ENCODE measurements around the gene RIMBP2.

The RIMBP2 gene

DNA sequence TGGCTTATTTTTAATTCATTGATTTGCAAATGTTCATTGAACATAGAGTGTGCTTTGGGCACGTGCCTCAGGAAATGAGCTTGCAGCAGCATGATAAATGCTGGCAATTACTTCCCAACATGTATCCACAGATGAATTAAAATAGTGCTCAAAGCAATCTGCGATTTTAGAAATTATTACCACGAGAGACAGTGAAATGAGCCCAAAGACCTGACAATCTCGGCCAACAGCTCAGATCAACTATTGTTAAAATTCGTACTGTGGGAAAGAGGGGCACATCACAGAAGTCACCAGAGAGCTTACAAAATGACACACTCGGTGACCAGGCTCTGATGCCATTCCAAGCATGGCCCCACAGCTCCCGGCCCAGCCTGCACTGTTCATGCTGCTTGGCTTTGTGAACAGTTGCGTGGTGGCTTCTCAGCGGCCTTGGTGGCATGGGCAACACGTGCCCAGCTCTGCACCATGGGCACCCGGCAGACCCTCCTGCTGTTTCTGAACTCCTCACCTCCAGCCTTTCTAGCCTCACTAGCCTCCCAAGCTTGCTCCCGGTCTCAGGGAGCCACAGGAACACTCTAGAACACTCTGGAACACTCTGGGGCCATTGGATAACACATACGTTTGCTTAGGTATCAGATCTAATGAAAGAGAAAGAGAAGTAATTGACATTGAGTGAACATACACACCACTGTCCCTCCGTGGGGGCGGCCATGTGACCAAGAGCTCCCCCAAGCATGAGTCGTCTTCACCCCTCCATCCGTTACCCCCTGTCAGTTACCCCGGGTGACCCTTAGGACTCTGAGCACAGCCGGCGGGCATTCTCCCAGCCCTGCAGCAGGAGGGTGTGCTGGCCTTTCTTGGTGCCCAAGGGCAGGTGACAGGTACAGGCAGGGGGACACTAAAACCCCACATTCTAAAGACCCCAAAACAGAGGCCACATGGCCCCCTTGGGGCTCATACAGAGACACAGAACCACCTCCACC, 28.0 kb downstream of the RIMBP2 start:
- Histone ChIP-seq H3K4me1 (ENCODE audit: low read length) (no peaks in the 10 kb centered on the region), H3F3A (ENCODE audit: insufficient read depth, low read length) (no peaks in the 10 kb centered on the region), H3K36me3 (replicated peaks; ENCODE audit: insufficient read depth, low read length) (no peaks in the 10 kb centered on the region), H3K9me2 (replicated peaks; ENCODE audit: insufficient read depth, low read length) (no peaks in the 10 kb centered on the region), H4K20me1 (ENCODE audit: insufficient read depth, low read length) (no peaks in the 10 kb centered on the region), H2AFZ (ENCODE audit: low read length) (no peak overlapping the region), H3K4me2 (ENCODE audit: low read depth, low read length) (no peak overlapping the region), H3K9me3 (replicated peaks; ENCODE audit: insufficient read depth, low read length) (no peaks in the 10 kb centered on the region), H3K9ac (ENCODE audit: low read length) (no peak overlapping the region), H3K27ac (ENCODE audit: low read length) (no peak overlapping the region), H3K4me3 (ENCODE audit: low read length) (no peak overlapping the region), H3K27me3 (replicated peaks; ENCODE audit: insufficient read depth, low read length) (no peaks in the 10 kb centered on the region), H3K79me2 (ENCODE audit: low read length) (no peaks in the 10 kb centered on the region)
- TF ChIP-seq EZH2phosphoT487 (IDR thresholded peaks at IDR 0.05; ENCODE audit: low read length) (no peak), EZH2 (optimal IDR thresholded peaks at IDR 0.05; ENCODE audit: low read depth, low read length) (no peak)
- TF ChIP-seq, protein P1, sequence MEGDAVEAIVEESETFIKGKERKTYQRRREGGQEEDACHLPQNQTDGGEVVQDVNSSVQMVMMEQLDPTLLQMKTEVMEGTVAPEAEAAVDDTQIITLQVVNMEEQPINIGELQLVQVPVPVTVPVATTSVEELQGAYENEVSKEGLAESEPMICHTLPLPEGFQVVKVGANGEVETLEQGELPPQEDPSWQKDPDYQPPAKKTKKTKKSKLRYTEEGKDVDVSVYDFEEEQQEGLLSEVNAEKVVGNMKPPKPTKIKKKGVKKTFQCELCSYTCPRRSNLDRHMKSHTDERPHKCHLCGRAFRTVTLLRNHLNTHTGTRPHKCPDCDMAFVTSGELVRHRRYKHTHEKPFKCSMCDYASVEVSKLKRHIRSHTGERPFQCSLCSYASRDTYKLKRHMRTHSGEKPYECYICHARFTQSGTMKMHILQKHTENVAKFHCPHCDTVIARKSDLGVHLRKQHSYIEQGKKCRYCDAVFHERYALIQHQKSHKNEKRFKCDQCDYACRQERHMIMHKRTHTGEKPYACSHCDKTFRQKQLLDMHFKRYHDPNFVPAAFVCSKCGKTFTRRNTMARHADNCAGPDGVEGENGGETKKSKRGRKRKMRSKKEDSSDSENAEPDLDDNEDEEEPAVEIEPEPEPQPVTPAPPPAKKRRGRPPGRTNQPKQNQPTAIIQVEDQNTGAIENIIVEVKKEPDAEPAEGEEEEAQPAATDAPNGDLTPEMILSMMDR (IDR thresholded peaks at IDR 0.05; ENCODE audit: low read length), result no peak
- DNase-seq, result no peak

DNA sequence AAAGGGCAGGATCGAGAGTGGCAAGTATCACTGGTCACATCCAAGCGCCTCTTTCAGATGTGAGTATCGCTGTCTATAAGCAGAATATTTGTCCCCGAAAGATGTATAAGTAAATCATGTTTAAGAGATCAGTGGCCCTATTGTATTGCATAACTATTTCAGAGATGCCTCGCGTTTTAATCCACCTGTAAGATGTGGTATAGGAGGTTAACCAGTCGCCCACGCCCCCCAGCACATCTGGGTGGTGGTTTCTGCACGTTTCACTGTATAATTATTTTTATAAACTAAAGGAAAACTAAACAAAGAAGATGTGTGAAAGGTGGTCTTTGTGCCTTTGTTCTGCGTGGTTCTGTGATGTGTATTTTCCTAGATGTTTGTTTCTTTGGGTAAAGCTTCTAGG, 28.9 kb downstream of the RIMBP2 start:
- DNase-seq, result no peak
- H3K4me3 ChIP-seq (ENCODE audit: low read length), result no peak overlapping the region
- H3K4me2 ChIP-seq (ENCODE audit: low read depth, low read length), result no peak overlapping the region
- no peak overlapping the region for H2AFZ ChIP-seq (ENCODE audit: low read length)
- TF ChIP-seq EZH2 (optimal IDR thresholded peaks at IDR 0.05; ENCODE audit: low read depth, low read length), result no peak
- TF ChIP-seq, protein P1 (IDR thresholded peaks at IDR 0.05; ENCODE audit: low read length), result no peak
- TF ChIP-seq EZH2phosphoT487 (IDR thresholded peaks at IDR 0.05; ENCODE audit: low read length), result no peak
- no peaks in the 10 kb centered on the region for H3K79me2 ChIP-seq (ENCODE audit: low read length)
- H3K4me1 ChIP-seq (ENCODE audit: low read length), result no peaks in the 10 kb centered on the region
- no peaks in the 10 kb centered on the region for H3K9me2 ChIP-seq (replicated peaks; ENCODE audit: insufficient read depth, low read length)
- H3K9me3 ChIP-seq (replicated peaks; ENCODE audit: insufficient read depth, low read length), result no peaks in the 10 kb centered on the region
- no peak overlapping the region for H3K27ac ChIP-seq (ENCODE audit: low read length)
- no peaks in the 10 kb centered on the region for H4K20me1 ChIP-seq (ENCODE audit: insufficient read depth, low read length)
- H3K27me3 ChIP-seq (replicated peaks; ENCODE audit: insufficient read depth, low read length), result no peaks in the 10 kb centered on the region
- no peaks in the 10 kb centered on the region for H3F3A ChIP-seq (ENCODE audit: insufficient read depth, low read length)
- no peaks in the 10 kb centered on the region for H3K36me3 ChIP-seq (replicated peaks; ENCODE audit: insufficient read depth, low read length)
- no peak overlapping the region for H3K9ac ChIP-seq (ENCODE audit: low read length)

DNA sequence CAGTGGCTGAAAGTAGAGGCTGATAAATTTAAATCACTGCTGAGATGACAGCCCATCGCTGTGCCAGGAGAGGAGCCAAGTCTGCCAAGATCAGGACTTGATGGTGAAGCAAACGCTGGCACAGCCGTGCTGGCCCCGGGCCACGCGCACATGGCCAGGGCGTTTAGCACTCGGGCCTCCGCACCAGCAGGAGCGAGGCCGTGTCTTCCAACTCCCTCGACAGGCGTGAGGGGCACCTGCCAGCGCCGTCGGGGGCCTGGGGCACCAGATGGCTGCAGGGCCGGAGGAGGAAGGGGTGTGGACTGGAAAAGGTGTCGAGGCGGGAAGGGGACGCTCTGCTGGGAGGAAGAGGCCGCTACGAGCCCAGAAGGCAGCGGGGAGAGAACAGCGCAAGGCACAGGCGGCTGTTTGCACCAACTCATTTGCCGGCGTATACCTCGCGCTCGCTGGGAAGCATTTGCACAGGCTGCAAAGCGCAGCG, 29.5 kb downstream of the RIMBP2 start:
- no peak for DNase-seq
- TF ChIP-seq, protein P1 (IDR thresholded peaks at IDR 0.05; ENCODE audit: low read length), result no peak
- TF ChIP-seq EZH2 (optimal IDR thresholded peaks at IDR 0.05; ENCODE audit: low read depth, low read length), result no peak
- TF ChIP-seq EZH2phosphoT487 (IDR thresholded peaks at IDR 0.05; ENCODE audit: low read length), result no peak
- no peaks in the 10 kb centered on the region for H3K4me1 ChIP-seq (ENCODE audit: low read length)
- no peak overlapping the region for H3K9ac ChIP-seq (ENCODE audit: low read length)
- H3K27ac ChIP-seq (ENCODE audit: low read length), result no peak overlapping the region
- H3K79me2 ChIP-seq (ENCODE audit: low read length), result no peaks in the 10 kb centered on the region
- H3F3A ChIP-seq (ENCODE audit: insufficient read depth, low read length), result no peaks in the 10 kb centered on the region
- no peaks in the 10 kb centered on the region for H3K36me3 ChIP-seq (replicated peaks; ENCODE audit: insufficient read depth, low read length)
- no peaks in the 10 kb centered on the region for H4K20me1 ChIP-seq (ENCODE audit: insufficient read depth, low read length)
- H3K9me3 ChIP-seq (replicated peaks; ENCODE audit: insufficient read depth, low read length), result no peaks in the 10 kb centered on the region
- no peaks in the 10 kb centered on the region for H3K9me2 ChIP-seq (replicated peaks; ENCODE audit: insufficient read depth, low read length)
- H3K4me2 ChIP-seq (ENCODE audit: low read depth, low read length), result no peak overlapping the region
- H3K27me3 ChIP-seq (replicated peaks; ENCODE audit: insufficient read depth, low read length), result no peaks in the 10 kb centered on the region
- H2AFZ ChIP-seq (ENCODE audit: low read length), result no peak overlapping the region
- H3K4me3 ChIP-seq (ENCODE audit: low read length), result no peak overlapping the region
